ENCODE results near the gene MAPK14.

GRCh38 chr6:36040958-36041357 is 13.3 kb downstream of the MAPK14 start:
- TF ChIP-seq MAX (IDR thresholded peaks at IDR 0.05) = no peak
- TF ChIP-seq TAF1 (conservative IDR thresholded peaks at IDR 0.05) = no peak
- no peak for TF ChIP-seq YY1 (IDR thresholded peaks at IDR 0.05)
